Stimulated activated CD4-positive, alpha-beta T cell treated with anti-CD3 and anti-CD28 coated beads, Interleukin-15, amount 100 ng/mL, for 24 hours (primary cell): ENCODE measurements around the gene P2RX1.

Source experiments
- DNase-seq: peaks from one replicate; pipeline ENCODE4 v3.0.0-alpha.2; 2020

P2RX1 gene

GRCh38 chr17:3848229-3848835 lies 67.9 kb downstream of the P2RX1 start:
- DNase-seq, result no peak

- DNase-seq, result no peak
These were observed 69.0 kb downstream of the P2RX1 start for GRCh38 chr17:3847165-3847670.
